Cardiac muscle cell (in vitro differentiated cells and primary cell): Measurements from ENCODE around the gene GPR156. TPM values are rescaled to one million over a fixed set of nuclear protein-coding genes. Genes with fewer than 3 reads are reported as not detected.

Experiments used
- DNase-seq, 2 donors: peaks; one replicate each; pipeline versions ENCODE4 v3.0.0 to v3.0.0-alpha.2; 2010 to 2017; ENCODE audit warnings: low read depth in 1 of 2, low spot score in 1 of 2
- H3K27ac ChIP-seq: fragments of 200-600 bp; sonication (generic); 2 replicates; pipeline ENCODE4 v1.5.1; 2016
- H3K27me3 ChIP-seq: fragments of 200-600 bp; sonication (generic); 2 replicates; pipeline ENCODE4 v1.6.0; 2016; ENCODE audit warnings: control low read depth
- H3K36me3 ChIP-seq: fragments of 200-600 bp; sonication (generic); 2 replicates; pipeline ENCODE4 v1.5.1; 2016; ENCODE audit warnings: control low read depth
- H3K4me1 ChIP-seq: fragments of 200-600 bp; sonication (generic); 2 replicates; pipeline ENCODE4 v1.8.1; 2017; ENCODE audit warnings: low read depth, mild to moderate bottlenecking, mixed run types
- H3K4me3 ChIP-seq: fragments of 200-600 bp; sonication (generic); 2 replicates; pipeline ENCODE4 v1.5.1; 2016; ENCODE audit warnings: mild to moderate bottlenecking
- H3K9me3 ChIP-seq: fragments of 200-600 bp; sonication (generic); 2 replicates; pipeline ENCODE4 v1.5.1; 2017; ENCODE audit warnings: low read depth, mild to moderate bottlenecking, control low read depth
- CTCF ChIP-seq: IDR thresholded peaks from 2 replicates; pipeline ENCODE4 v1.5.1; 2012; ENCODE audit warnings: low read depth, mild to moderate bottlenecking, low read length
- polyA plus RNA-seq: library from polyadenylated mRNA; unstranded; fragments of >200 nt; fragmentation: Nextera tagmentation; extraction: Ambion mirVana; gene quantifications from 2 replicates; pipeline ENCODE4 v1.2.1, GENCODE V29; 2016
- total RNA-seq: library from RNA; depleted of rRNA; stranded (reverse); fragments of >200 nt; gene quantifications from 2 replicates; pipeline ENCODE4 v1.2.3, GENCODE V29; 2016

Gene GPR156
- total and polyA plus RNA-seq, 2 experiments from 2014 or later: 0.36 TPM; not detected in 1

DNA sequence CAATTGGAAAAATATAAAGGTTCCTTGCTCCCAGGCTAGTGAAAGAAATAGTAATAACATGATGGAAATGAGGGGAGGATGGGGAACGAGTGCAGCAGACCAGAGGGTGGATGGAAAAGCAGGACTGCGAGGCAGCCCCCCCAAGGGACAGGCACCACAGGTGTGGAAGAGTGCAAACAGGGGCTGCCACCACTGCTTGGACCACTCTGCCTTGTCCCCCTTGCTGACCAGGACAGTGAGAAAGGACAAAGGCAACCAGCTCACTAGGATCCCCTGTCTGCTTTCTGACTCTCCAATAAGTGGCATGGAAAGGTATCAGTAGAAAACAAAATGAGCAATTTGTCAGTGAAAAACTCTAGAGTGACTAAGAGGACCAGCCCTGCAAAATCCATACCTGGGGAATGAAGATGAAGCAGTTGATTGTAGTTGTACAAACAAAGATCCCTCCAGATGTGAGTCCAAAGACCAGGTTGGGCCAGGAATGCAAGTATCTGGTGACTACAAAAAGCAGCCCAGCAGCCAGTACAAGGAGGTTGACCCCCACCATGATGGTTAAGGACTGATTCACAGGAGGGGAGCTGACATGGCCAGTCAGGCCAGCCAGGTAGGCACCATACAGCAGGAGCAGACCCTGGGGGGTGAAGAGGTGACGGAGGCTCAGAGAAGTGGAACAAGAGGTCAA lies 104.2 kb downstream of the GPR156 start:
- H3K27me3 ChIP-seq: no peaks in the 10 kb centered on the region
- DNase-seq: no peak
- no peaks in the 10 kb centered on the region for H3K9me3 ChIP-seq
- H3K36me3 ChIP-seq: no peaks in the 10 kb centered on the region
- peaks cover 10% of the 10 kb centered on the region for H3K4me1 ChIP-seq
- no peak overlapping the region for H3K4me3 ChIP-seq
- TF ChIP-seq CTCF: no peak
- H3K27ac ChIP-seq: no peak overlapping the region

DNA sequence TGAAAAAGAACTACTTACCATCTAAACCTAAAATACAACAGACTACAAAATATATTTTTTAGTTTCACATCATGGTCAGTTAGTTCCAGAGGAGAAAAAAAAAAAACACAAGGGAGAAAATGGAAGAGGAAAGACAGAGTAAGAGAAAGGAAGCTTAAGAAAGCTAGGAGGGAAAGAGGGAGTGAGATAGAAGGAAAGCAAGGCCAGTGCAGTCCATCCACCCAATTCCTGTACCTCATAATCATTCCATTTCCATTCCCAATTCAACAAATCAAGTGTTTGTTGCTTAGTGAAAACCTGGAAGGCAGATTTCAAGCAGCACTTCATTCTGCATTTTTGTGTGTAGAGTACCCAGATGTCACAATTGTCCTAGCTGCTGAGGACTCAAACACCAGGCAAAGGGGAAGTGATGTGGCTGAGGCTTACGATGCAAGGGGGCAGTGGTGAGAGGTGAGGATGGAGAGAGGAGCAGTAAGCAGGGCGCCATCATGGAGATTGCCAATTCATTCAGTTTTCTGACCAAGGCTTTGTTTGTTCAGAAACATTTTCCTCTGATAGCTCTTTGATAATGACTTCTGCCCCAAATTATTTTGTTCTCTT lies 107.2 kb downstream of the GPR156 start:
- Histone ChIP-seq H3K4me3 (no peak overlapping the region), H3K9me3 (no peaks in the 10 kb centered on the region), H3K4me1 (peaks cover 10% of the 10 kb centered on the region), H3K27ac (peak overlapping the region; percentile 54), H3K36me3 (no peaks in the 10 kb centered on the region), H3K27me3 (no peaks in the 10 kb centered on the region)
- no peak for TF ChIP-seq CTCF
- peak in 1 of 2 donors; percentile 18 for DNase-seq

DNA sequence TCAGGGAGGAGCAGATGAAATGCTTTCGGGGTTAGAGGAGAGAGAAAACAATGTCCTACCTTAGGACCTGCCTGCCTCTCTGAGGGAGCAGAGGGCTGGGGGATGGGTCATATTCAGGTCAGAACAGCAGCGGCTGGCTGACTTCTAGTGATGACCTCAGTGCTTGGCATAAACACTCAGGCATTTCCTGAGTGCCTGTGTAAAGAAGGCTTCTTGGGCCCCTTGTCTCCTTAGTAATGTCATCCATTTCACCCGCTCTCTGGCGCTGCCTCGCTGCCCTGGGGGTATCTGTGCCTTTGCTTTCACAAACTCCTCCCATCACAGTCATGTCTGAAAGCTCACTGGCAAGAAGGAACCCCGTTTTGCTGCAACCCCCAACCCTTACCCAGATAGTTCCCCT lies 107.9 kb downstream of the GPR156 start:
- Histone ChIP-seq H3K36me3 (no peaks in the 10 kb centered on the region), H3K9me3 (no peaks in the 10 kb centered on the region), H3K27ac (peak overlapping the region; percentile 54), H3K4me1 (peaks cover 10% of the 10 kb centered on the region), H3K4me3 (no peak overlapping the region), H3K27me3 (no peaks in the 10 kb centered on the region)
- TF ChIP-seq CTCF: peak; percentile 16
- peak; percentile 57 to 93 for DNase-seq

DNA sequence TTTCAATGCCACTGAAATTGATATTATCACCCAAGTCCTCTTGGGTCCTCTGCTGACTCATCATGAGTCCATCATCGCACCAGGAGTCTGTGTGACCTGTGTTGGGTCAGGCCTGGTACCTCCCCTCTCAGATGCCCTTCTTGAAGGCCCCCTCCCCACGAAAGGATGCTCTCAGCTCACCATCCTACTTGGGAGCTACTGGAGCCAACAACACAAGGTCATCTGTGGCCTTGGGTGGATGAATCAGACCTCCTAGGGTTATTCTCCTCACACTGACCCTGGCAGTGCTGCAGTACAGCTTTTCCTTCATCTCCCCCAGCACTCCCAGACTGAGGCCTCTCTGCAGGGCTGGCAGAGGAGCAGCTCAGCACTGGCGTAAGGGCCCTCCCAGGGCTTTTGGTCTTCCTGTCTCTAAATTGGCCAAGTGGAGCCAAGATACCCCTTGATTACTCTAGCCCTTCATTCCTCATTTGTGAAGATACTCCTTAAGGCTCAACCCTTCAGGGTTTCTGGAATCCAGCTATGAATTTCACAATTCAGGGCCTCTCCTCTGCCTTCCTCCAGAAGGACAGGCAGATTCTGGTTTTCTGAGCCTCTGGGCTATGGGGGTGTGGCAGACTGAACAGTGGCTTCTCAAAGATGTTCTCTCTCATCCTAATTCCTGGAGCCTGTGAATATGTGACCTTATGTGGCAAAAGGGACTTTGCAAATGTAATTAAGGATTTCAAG lies 110.0 kb downstream of the GPR156 start:
- no peak for DNase-seq
- Histone ChIP-seq H3K27me3 (no peaks in the 10 kb centered on the region), H3K9me3 (no peaks in the 10 kb centered on the region), H3K27ac (no peak overlapping the region), H3K4me1 (peaks cover 10% of the 10 kb centered on the region), H3K36me3 (no peaks in the 10 kb centered on the region), H3K4me3 (no peak overlapping the region)
- TF ChIP-seq CTCF: no peak

- H3K36me3 ChIP-seq: no peaks in the 10 kb centered on the region
Observed at GRCh38 chr3:120173056-120173675, 111.9 kb downstream of the GPR156 start.

More at GRCh38 chr3:120173056-120173675, 111.9 kb downstream of the GPR156 start:
- H3K4me1 ChIP-seq: peaks cover 10% of the 10 kb centered on the region
- H3K27ac ChIP-seq: no peak overlapping the region
- H3K27me3 ChIP-seq: no peaks in the 10 kb centered on the region
- no peak for TF ChIP-seq CTCF
- no peaks in the 10 kb centered on the region for H3K9me3 ChIP-seq
- no peak overlapping the region for H3K4me3 ChIP-seq
- DNase-seq: no peak
